COR-L47 (cell line): Measurements from ENCODE around the gene GSTO1.

ENCODE experiments used
- DNase-seq: peaks from one replicate; lab custom pipeline; 2025; lab: John Stamatoyannopoulos, UW

The GSTO1 gene

DNA sequence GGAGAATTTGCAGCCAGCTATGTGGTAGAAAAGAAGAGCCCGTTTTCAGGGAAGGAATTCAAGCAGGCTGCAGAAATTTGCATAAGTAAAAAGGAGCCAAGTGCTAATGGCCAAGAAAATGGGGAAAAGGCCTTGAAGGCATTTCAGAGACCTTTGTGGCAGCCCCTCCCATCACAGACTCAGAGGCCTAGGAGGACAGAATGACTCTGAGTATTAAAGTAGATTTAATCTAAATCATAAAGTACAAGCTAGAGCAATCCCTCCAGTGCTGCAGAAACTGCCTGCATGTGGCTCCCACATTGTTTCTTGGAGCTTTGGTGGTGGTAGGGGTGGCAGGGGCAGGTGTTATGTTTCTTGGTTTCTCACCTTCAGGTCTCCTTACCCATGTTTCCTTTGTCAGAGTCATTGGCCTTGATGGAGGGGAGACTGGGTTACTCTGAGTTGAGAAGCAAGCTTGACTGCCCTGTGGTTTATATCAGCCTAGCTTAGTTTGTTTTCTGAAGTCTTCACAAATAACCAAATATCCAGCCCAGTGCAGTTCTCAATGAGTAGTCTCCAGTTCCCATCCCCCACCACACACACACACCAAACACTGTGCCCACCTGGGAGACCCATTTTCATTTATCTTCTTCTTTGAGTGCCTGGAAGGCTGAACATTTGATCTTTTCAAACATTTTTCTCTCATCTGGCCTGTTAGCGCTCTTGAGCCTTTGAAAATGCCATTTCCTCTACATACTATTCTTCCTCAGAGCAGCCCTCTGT lies 49.1 kb downstream of the GSTO1 start:
- no peak for DNase-seq

- DNase-seq: no peak
Measured at GRCh38 chr10:104304356-104304745, 49.7 kb downstream of the GSTO1 start.

DNA sequence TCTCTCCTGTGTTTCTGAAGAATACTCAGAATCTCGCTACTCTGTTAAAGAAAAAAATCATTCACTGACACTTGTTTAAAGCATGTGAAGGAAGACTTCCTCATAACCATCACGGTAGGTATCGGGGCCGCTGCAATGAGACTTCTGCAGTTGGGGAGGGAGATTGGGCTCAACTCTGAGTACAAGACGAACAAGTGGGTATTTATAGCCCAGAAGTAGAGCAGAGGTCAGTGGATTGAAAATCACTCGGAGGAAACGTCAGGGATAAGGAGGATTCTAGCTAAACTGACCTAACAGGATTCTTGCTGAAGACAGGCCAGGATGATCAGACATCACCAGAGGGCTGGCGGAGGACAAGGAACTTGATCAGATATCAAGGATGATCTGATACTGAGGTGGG lies 50.2 kb downstream of the GSTO1 start:
- DNase-seq: no peak

DNA sequence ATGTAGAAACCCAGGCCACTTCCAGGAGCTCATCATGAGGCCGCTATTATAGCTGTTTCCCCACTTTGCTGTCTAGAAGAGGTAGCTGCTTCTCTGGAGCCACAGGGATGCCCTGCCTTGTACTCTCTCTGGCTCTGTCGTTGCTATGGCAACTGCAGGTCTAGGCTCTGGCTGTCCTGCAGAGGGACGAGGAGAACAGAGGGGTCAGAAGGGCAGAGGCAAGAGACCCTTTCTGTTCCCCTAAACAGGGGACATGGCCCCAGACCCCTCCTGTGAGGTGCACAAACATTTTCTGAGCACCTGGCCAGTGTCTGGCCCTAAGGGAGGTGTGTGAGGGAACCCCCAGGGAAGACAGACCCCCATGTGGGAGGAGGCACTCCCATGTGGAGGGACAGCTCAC lies 52.2 kb downstream of the GSTO1 start:
- no peak for DNase-seq

DNA sequence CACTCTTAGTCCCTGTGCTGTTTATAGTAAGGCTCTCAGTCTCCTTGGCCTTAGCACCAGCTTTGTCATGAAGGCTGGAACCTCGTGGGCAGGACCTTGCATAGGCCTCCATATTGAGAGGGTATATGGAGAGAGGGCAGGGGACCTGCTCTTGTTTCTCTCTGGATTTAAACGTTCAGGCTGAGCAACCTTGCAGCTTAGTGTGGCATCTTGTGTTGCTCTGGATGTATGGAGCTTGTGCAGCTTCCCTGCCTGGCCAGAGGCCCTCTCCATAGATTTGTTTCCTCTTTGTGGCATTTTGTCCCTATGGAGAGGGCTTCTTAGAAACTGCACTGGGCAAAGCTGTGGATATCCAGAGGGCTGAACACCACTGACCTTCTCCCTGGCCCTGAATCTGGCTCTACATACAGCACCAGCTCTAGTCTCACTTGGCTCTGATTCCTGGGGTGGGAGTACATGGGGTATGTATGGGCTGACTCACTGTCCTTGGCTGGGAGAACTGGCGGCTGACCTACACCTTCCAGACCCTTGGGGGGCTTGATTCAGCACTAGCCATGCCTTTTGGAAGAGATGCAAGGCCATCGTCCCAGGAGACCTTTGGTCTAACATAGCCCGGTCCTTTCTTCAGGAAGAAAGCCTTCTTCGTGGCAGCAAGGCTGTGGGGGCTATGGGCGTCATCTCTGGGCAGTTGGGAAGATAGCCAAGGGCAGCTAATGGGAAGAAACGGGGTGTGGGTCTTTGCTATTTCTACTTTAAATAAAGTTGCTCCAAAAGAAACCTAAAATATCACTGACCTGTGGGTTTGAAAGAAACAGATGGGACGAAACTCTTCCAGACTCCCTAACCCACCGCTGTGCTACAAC lies 53.1 kb downstream of the GSTO1 start:
- no peak for DNase-seq

- DNase-seq: no peak
Measured at GRCh38 chr10:104308439-104308903, 53.8 kb downstream of the GSTO1 start.

DNA sequence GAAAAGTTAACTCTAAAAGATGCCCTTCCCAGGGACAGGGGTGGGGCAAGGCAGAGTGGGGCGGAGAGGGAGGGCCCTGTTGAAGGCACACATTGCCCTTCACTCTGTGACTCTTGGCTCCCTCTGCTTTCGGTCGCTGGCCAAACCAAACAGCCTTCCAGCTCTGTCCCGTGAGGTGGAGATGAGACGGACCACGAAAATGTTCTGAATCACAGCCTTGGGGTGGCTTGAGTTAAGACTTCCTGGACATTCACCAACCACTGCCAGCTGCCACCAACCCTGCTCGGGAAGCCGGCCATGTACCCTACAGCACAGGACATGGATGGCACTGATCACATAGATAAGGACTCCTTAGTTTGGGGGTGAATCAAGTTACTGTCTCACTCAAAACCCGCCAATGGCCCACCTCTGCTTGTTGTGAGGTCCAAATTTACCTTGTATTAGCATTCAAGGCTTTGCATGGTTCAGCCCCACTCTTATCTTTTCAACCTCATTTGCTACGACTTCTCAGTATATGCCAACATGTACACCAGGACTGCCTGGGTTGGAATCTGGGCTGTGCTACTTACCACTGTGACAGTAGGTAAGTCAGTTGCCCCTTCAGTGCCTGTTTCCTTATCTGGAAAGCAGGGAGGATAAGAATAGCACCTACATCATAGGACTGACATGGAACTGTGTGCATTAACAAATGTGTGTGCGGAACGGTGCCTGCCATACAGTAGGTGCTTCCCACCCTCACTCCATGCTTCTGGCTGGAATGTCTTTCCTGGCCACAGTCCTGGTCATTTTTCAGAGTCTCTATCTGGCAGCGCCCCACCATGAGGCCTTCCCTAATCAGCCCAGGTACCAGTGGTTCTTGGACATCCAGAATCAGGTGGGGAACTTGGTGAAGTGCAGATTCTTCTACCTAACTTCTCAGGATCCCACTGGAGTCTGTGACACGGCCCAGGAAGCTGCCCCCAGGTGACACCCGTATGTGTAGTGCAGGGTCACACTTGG lies 55.6 kb downstream of the GSTO1 start:
- DNase-seq: no peak

DNA sequence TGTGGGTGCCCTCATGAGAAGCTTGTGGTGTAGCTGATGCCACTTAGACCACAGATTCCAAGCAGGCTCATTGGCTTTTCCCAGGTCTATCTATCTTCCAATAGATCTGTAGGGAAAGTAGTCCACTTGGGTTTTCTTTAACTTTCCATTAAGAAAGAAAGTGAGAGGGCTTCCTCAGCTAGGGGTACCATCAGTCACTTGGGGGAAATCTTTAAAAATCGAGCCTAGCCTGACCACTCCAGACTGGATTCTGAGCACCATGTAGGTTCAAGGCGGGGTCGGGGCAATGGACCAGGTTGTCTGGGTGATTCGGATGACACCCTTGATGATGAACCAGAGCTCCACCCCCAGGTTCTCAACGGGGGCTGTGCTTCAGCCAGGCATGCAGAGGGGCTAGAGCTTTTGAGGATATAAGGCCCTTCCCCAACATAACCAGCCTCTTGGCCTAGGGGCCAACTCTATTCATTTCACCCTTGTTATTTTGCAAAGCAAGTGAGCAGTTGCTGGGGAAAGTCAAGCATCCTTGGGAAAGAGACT lies 56.6 kb downstream of the GSTO1 start:
- no peak for DNase-seq

DNA sequence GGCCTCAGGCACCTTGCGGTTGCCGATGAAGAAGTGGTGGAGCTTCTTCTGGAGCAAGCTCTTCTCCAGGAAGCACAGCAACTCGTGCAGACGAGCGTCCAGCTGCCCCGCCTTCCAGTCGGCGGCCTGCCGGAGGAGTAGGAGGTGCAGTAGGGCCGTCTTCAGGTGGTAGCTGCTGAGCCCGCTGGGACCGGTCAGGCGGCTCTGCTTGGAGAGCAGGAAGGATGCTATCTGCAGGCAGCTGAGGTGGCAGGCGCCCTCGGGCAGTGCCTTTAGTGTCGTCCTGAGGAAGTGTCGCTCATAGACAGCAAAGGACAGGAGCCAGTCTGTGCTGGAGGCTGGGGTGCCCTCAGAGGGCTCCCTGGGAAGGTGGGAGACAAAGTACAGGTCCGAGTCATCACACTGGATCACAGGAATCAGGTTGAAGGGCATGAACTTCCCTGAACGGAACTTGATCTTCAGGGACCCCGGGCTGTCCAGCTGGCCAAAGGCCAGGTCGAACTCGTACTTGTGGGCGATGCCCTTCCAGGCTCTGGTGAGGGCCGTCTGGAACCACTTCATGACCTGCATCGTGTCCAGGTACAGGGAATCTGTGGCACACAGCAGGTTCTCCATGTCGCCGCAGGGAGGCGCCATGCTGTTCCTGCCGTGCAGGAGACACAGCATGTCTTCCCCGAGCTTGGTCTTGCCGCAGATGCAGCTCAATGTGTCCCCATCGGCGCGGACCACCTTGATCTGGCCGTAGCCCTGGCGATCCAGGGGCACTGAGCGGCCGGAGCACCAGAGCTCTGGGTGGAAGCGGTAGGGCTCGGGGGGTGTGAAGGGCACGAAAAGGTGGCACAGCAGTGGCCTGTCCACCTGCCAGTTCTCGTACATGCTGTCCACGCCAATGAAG lies 60.1 kb downstream of the GSTO1 start:
- DNase-seq: no peak

- DNase-seq: no peak
Measured at GRCh38 chr10:104315486-104315921, 60.8 kb downstream of the GSTO1 start.

DNA sequence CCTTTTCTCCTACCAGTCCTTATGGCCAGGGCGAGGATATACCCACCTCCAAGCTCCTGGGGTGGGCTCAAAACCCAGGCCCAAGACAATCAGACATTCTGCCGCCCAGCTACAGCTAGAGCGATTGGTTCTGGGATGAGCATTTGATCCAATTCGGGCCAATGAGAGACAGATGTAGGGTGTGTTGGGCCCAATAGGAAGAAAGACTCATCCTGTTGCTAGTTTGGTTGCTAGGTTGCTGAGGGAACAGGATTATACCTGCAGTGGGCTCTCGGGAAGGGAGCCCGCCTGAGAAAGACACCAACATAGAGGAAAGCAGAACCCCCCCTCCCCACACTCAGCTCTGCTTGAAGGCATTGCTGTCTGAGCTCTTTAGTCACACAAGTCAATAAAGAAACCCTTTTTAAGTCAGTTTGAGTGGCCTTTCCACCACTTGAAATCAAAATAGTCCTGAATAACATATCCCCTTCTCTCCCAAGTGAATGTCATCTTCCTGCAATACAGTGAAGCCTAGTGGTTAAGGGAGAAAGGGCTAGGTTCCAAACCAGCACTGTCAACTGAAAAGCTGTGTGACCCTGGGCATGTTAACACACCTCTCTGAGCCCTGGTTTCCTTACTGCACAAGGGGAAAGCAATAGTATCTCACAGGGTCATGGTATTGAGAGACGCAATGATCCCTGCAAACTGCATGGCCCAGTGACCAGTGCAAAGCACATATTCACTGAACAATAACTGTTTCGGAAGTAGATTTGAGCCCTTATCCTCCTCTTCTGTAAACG lies 61.8 kb downstream of the GSTO1 start:
- no peak for DNase-seq
